Liver (tissue), 9 donors: ENCODE data around the gene ASB8. TPM values are rescaled to one million over a fixed set of nuclear protein-coding genes. Genes with fewer than 3 reads are reported as not detected.

Source experiments
- DNase-seq: peaks from one replicate; pipeline ENCODE4 v3.0.0-alpha.2; 2017; ENCODE audit warnings: low spot score
- H3K27ac ChIP-seq, 2 donors: one replicate each; pipeline ENCODE4 v1.7.0; 2013; ENCODE audit warnings: inconsistent platforms in 2 of 2, low read length in 2 of 2, control low read depth in 1 of 2, low read depth in 1 of 2, mild to moderate bottlenecking in 1 of 2
- H3K27me3 ChIP-seq, 4 donors: one replicate each; pipeline versions ENCODE4 v1.6.1 to v1.7.0; 2013; ENCODE audit warnings: low read length in 3 of 4, inconsistent platforms in 1 of 4, mild to moderate bottlenecking in 1 of 4, moderate library complexity in 1 of 4; ENCODE audit not compliant: control insufficient read depth in 4 of 4, insufficient read depth in 4 of 4
- H3K36me3 ChIP-seq, 4 donors: one replicate each; pipeline versions ENCODE4 v1.6.1 to v1.7.0; 2013; ENCODE audit warnings: low read length in 3 of 4, mild to moderate bottlenecking in 3 of 4, low read depth in 1 of 4, moderate library complexity in 1 of 4; ENCODE audit not compliant: control insufficient read depth in 4 of 4, insufficient read depth in 3 of 4
- H3K4me1 ChIP-seq, 4 donors: one replicate each; pipeline versions ENCODE4 v1.6.1 to v1.7.0; 2013; ENCODE audit warnings: low read length in 3 of 4, mild to moderate bottlenecking in 3 of 4, moderate library complexity in 1 of 4; ENCODE audit not compliant: control insufficient read depth in 4 of 4, insufficient read depth in 4 of 4
- H3K4me3 ChIP-seq, 3 donors: one replicate each; pipeline versions ENCODE4 v1.6.1 to v1.7.0; 2013; ENCODE audit warnings: low read length in 3 of 3, control low read depth in 1 of 3, low read depth in 1 of 3, mild to moderate bottlenecking in 1 of 3
- H3K9ac ChIP-seq, 2 donors: one replicate each; pipeline ENCODE4 v1.7.0; 2013; ENCODE audit warnings: low read length in 2 of 2, mild to moderate bottlenecking in 2 of 2, moderate library complexity in 2 of 2, control low read depth in 1 of 2, low read depth in 1 of 2
- H3K9me3 ChIP-seq, 4 donors: one replicate each; pipeline versions ENCODE4 v1.6.1 to v1.7.0; 2013; ENCODE audit warnings: low read length in 3 of 4; ENCODE audit not compliant: control insufficient read depth in 4 of 4
- ATF3 ChIP-seq: IDR thresholded peaks from 2 replicates; pipeline ENCODE4 v1.6.1; 2016; ENCODE audit warnings: antibody characterized with exemption
- CTCF ChIP-seq: fragments of 150-350 bp; IDR thresholded peaks from 2 replicates; pipeline ENCODE4 v1.5.1; 2017; ENCODE audit warnings: improper control_type of control experiment, low read depth, low read length; ENCODE audit not compliant: missing input control
- EGR1 ChIP-seq, 2 donors: IDR thresholded peaks; 2 replicates each; pipeline ENCODE4 v1.6.1; 2016 to 2018; ENCODE audit warnings: antibody characterized with exemption in 2 of 2, low read depth in 2 of 2
- FOXA1 ChIP-seq: IDR thresholded peaks from 2 replicates; pipeline ENCODE4 v1.6.1; 2016; ENCODE audit warnings: antibody characterized with exemption
- FOXA2 ChIP-seq: IDR thresholded peaks from 2 replicates; pipeline ENCODE4 v1.6.1; 2016; ENCODE audit warnings: antibody characterized with exemption
- GABPA ChIP-seq, 2 donors: IDR thresholded peaks in 1 of 2; conservative IDR thresholded peaks in 1 of 2; 2 replicates each; pipeline ENCODE4 v1.6.1; 2016; ENCODE audit warnings: antibody characterized with exemption in 2 of 2, mild to moderate bottlenecking in 1 of 2, moderate library complexity in 1 of 2
- HNF4A ChIP-seq, 2 donors: conservative IDR thresholded peaks; 2 replicates each; pipeline ENCODE4 v1.6.1; 2016; ENCODE audit warnings: antibody characterized with exemption in 2 of 2, mild to moderate bottlenecking in 2 of 2
- HNF4G ChIP-seq: IDR thresholded peaks from 2 replicates; pipeline ENCODE4 v1.6.1; 2016; ENCODE audit warnings: antibody characterized with exemption
- NR2F2 ChIP-seq: IDR thresholded peaks from 2 replicates; pipeline ENCODE4 v1.6.1; 2016; ENCODE audit warnings: antibody characterized with exemption
- RAD21 ChIP-seq, 2 donors: IDR thresholded peaks; 2 replicates each; pipeline ENCODE4 v1.6.1; 2016; ENCODE audit warnings: antibody characterized with exemption in 2 of 2, mild to moderate bottlenecking in 2 of 2
- REST ChIP-seq: IDR thresholded peaks from 2 replicates; pipeline ENCODE4 v1.6.1; 2016; ENCODE audit warnings: antibody characterized with exemption, mild to moderate bottlenecking
- RXRA ChIP-seq, 2 donors: IDR thresholded peaks; 2 replicates each; pipeline ENCODE4 v1.6.1; 2017 to 2018; ENCODE audit warnings: antibody characterized with exemption in 2 of 2, mild to moderate bottlenecking in 1 of 2
- SP1 ChIP-seq: IDR thresholded peaks from 2 replicates; pipeline ENCODE4 v1.6.1; 2018; ENCODE audit warnings: antibody characterized with exemption, mild to moderate bottlenecking
- TAF1 ChIP-seq: conservative IDR thresholded peaks from 2 replicates; pipeline ENCODE4 v1.6.1; 2016; ENCODE audit warnings: antibody characterized with exemption, mild to moderate bottlenecking
- ZBTB33 ChIP-seq: IDR thresholded peaks from 2 replicates; pipeline ENCODE4 v1.6.1; 2016; ENCODE audit warnings: antibody characterized with exemption
- WGBS: extraction: QIAGEN DNeasy Blood & Tissue Kit; methylation state at CpG from one replicate; pipeline ENCODE4 v1.1.7; 2013; 5-methylcytosine and 5-hydroxymethylcytosine counted together
- polyA plus RNA-seq, 2 donors: library from polyadenylated mRNA; stranded (reverse) in 1 of 2; unstranded in 1 of 2; fragments of 200-250 nt in 1 of 2; fragments of >200 nt in 1 of 2; fragmentation: Nextera tagmentation in 1 of 2; extraction: Ambion mirVana in 1 of 2; gene quantifications; one replicate each; pipeline versions ENCODE4 v1.2.1 to v1.2.3, GENCODE V29; 2013 to 2015
- total RNA-seq, 2 donors: library from RNA; depleted of rRNA; stranded (reverse); fragments of >200 nt; gene quantifications; one replicate each; pipeline ENCODE4 v1.2.3, GENCODE V29; 2014
- donor health status: healthy.
- donor health status: healthy.
- donor health status: healthy.
- donor health status: healthy.
- donor health status: healthy.

The ASB8 gene
- total and polyA plus RNA-seq, 4 donors = 17.0 to 23.5 (median 18.2) TPM

- no peak overlapping the region for H3K9ac ChIP-seq
- H3K27ac ChIP-seq = no peak overlapping the region
- H3K27me3 ChIP-seq = no peaks in the 10 kb centered on the region
- H3K4me1 ChIP-seq = no peaks in the 10 kb centered on the region
- H3K4me3 ChIP-seq = no peak overlapping the region
- DNase-seq = no peak
- no peak for TF ChIP-seq HNF4G
- no peak for TF ChIP-seq REST
- no peak for TF ChIP-seq SP1
- no peak for TF ChIP-seq CTCF
- TF ChIP-seq RAD21 (IDR thresholded peaks at IDR 0.05) = no peak
- 93% methylated on average over 7 of the region's 7 CpGs for WGBS
- H3K9me3 ChIP-seq = no peaks in the 10 kb centered on the region
- peaks cover 7 to 51% (median 18%) of the 10 kb centered on the region in 4 donors for H3K36me3 ChIP-seq
Measured at GRCh38 chr12:48142818-48143674, 14.3 kb downstream of the ASB8 start.

- no peak for TF ChIP-seq RAD21 (IDR thresholded peaks at IDR 0.05)
- TF ChIP-seq EGR1 (IDR thresholded peaks at IDR 0.05; ENCODE audit: low read depth in 2 of 2) = no peak
- no peak for TF ChIP-seq ZBTB33
- TF ChIP-seq HNF4G = no peak
- no peak for TF ChIP-seq SP1
- no peak for TF ChIP-seq TAF1
- no peak for TF ChIP-seq NR2F2
- TF ChIP-seq CTCF = no peak
- TF ChIP-seq FOXA1 = no peak
- TF ChIP-seq GABPA (IDR thresholded peaks at IDR 0.05 in 1 of 2, conservative IDR thresholded peaks at IDR 0.05 in 1 of 2) = no peak
- no peak for TF ChIP-seq ATF3
- no peak for TF ChIP-seq FOXA2
- TF ChIP-seq RXRA (IDR thresholded peaks at IDR 0.05) = no peak
- TF ChIP-seq HNF4A (conservative IDR thresholded peaks at IDR 0.05) = no peak
- TF ChIP-seq REST = no peak
- Histone ChIP-seq H3K9ac (no peak overlapping the region), H3K27me3 (no peaks in the 10 kb centered on the region), H3K36me3 (peaks cover 0 to 25% (median 10%) of the 10 kb centered on the region in 4 donors), H3K27ac (no peak overlapping the region), H3K4me3 (no peak overlapping the region), H3K4me1 (no peaks in the 10 kb centered on the region), H3K9me3 (no peaks in the 10 kb centered on the region)
- 96% methylated on average over 5 of the region's 5 CpGs for WGBS
- DNase-seq = no peak
Measured at GRCh38 chr12:48135027-48135426, 22.3 kb downstream of the ASB8 start.
